ENCODE data around the gene MAPRE2.

Gene MAPRE2

GRCh38 chr18:35040988-35041814, at the start of gene MAPRE2:
Gene MAPRE2, plus strand, starts transcription at chr18:35041413. Its CDS starts 127 bp downstream, at chr18:35041540.
- DNase-seq, result peak; percentile 100

- DNase-seq, result no peak
Observed at GRCh38 chr18:34991561-34991960, 49.7 kb upstream of the MAPRE2 start.

GRCh38 chr18:34993289-34993688, 47.9 kb upstream of the MAPRE2 start:
- DNase-seq, result no peak

- no peak for DNase-seq
Observed at GRCh38 chr18:34995746-34996145, 45.5 kb upstream of the MAPRE2 start.

GRCh38 chr18:34998661-34999060, 42.6 kb upstream of the MAPRE2 start:
- no peak for DNase-seq

- no peak for DNase-seq
Observed at GRCh38 chr18:34999756-35000289, 41.4 kb upstream of the MAPRE2 start.

GRCh38 chr18:35000457-35000856, 40.8 kb upstream of the MAPRE2 start:
- DNase-seq, result no peak

- DNase-seq, result no peak
Observed at GRCh38 chr18:35002120-35002519, 39.1 kb upstream of the MAPRE2 start.

- peak; percentile 72 for DNase-seq
Observed at GRCh38 chr18:35005963-35006577, 35.1 kb upstream of the MAPRE2 start.

- DNase-seq, result no peak
Observed at GRCh38 chr18:35010156-35010555, 31.1 kb upstream of the MAPRE2 start.

- DNase-seq, result no peak
Observed at GRCh38 chr18:35010993-35011392, 30.2 kb upstream of the MAPRE2 start.

GRCh38 chr18:35019933-35020332, 21.3 kb upstream of the MAPRE2 start:
- no peak for DNase-seq

- no peak for DNase-seq
Observed at GRCh38 chr18:35022426-35023001, 18.7 kb upstream of the MAPRE2 start.

GRCh38 chr18:35024196-35024595, 17.0 kb upstream of the MAPRE2 start:
- no peak for DNase-seq

- DNase-seq, result no peak
Observed at GRCh38 chr18:35024965-35025364, 16.2 kb upstream of the MAPRE2 start.

- DNase-seq, result peak; percentile 39
Observed at GRCh38 chr18:35026407-35027061, 14.7 kb upstream of the MAPRE2 start.

GRCh38 chr18:35027206-35027605, 14.0 kb upstream of the MAPRE2 start:
- DNase-seq, result peak; percentile 23

GRCh38 chr18:35028536-35028935, 12.7 kb upstream of the MAPRE2 start:
- DNase-seq, result no peak

- DNase-seq, result no peak
Observed at GRCh38 chr18:35029103-35029502, 12.1 kb upstream of the MAPRE2 start.

GRCh38 chr18:35029770-35030169, 11.4 kb upstream of the MAPRE2 start:
- DNase-seq, result no peak

- DNase-seq, result peak; percentile 21
Observed at GRCh38 chr18:35030277-35030989, 10.8 kb upstream of the MAPRE2 start.

GRCh38 chr18:35032113-35032512, 9.1 kb upstream of the MAPRE2 start:
- no peak for DNase-seq

GRCh38 chr18:35038029-35038428, 3.2 kb upstream of the MAPRE2 start:
- no peak for DNase-seq

Measured in NCI-H146 (cell line).